Colonic mucosa (tissue), 4 donors: Measurements from ENCODE around the gene CDK7. TPM values are rescaled to one million over a fixed set of nuclear protein-coding genes. Genes with fewer than 3 reads are reported as not detected.

Source experiments
- DNase-seq: peaks from one replicate; pipeline ENCODE4 v3.0.0-alpha.2; 2020
- H3K27ac ChIP-seq: fragments of 200-600 bp; one replicate; pipeline ENCODE4 v1.8.0; 2021
- H3K27me3 ChIP-seq: fragments of 200-600 bp; one replicate; pipeline ENCODE4 v1.8.0; 2021
- H3K36me3 ChIP-seq: fragments of 200-600 bp; one replicate; pipeline ENCODE4 v1.8.0; 2021
- H3K4me1 ChIP-seq: fragments of 200-600 bp; one replicate; pipeline ENCODE4 v1.8.0; 2021; ENCODE audit warnings: mild to moderate bottlenecking
- H3K4me3 ChIP-seq: fragments of 200-600 bp; one replicate; pipeline ENCODE4 v1.8.0; 2021
- H3K9ac ChIP-seq, 2 donors: one replicate each; pipeline ENCODE4 v1.7.0; 2013; ENCODE audit warnings: control low read depth in 2 of 2, low read depth in 2 of 2, low read length in 2 of 2
- H3K9me3 ChIP-seq: fragments of 200-600 bp; one replicate; pipeline ENCODE4 v1.8.0; 2021
- CTCF ChIP-seq: fragments of 200-600 bp; IDR thresholded peaks from one replicate; pipeline ENCODE4 v1.8.0; 2022; ENCODE audit warnings: antibody characterized with exemption, mild to moderate bottlenecking
- intact Hi-C: fragments of 100-400 bp; cut with DNase I; formaldehyde crosslinking; loops from one replicate; pipeline ENCODE4 v1.14.1; 2022
- total RNA-seq, 2 donors: library from RNA; stranded (reverse); fragmentation: NEBNext Ultra II Directional in 1 of 2; extraction: Animal tissue kit (Norgen Biotek cat#: 25700) in 1 of 2; gene quantifications; one replicate each; pipeline ENCODE4 v1.2.1, GENCODE V29; 2021
- donor health status: healthy.
- donor health status: DM: no; HTN: no; CAD: no.
- donor health status: DM: no; HTN: no; CAD: no.

Gene CDK7
- total RNA-seq, 2 donors from 2014 or later = 21.9 to 35.4 TPM

- no peaks in the 10 kb centered on the region for H3K36me3 ChIP-seq
These were observed 46.4 kb downstream of the CDK7 start for GRCh38 chr5:69281114-69281513.

GRCh38 chr5:69284203-69284602 lies 49.5 kb downstream of the CDK7 start:
- Histone ChIP-seq H3K4me3 (no peak overlapping the region), H3K27me3 (no peaks in the 10 kb centered on the region), H3K9ac (no peak overlapping the region), H3K4me1 (no peaks in the 10 kb centered on the region), H3K9me3 (no peaks in the 10 kb centered on the region), H3K27ac (no peak overlapping the region), H3K36me3 (no peaks in the 10 kb centered on the region)
- TF ChIP-seq CTCF = no peak
- intact Hi-C loops = no loop called here
- no peak for DNase-seq

More at GRCh38 chr5:69281114-69281513, 46.4 kb downstream of the CDK7 start:
- intact Hi-C loops = no loop called here
- no peak overlapping the region for H3K4me3 ChIP-seq
- TF ChIP-seq CTCF = no peak
- DNase-seq = no peak
- no peaks in the 10 kb centered on the region for H3K27me3 ChIP-seq
- H3K4me1 ChIP-seq = no peaks in the 10 kb centered on the region
- no peak overlapping the region for H3K27ac ChIP-seq
- H3K9ac ChIP-seq = no peak overlapping the region
- H3K9me3 ChIP-seq = no peaks in the 10 kb centered on the region

- no peaks in the 10 kb centered on the region for H3K9me3 ChIP-seq
- DNase-seq = no peak
- no peaks in the 10 kb centered on the region for H3K36me3 ChIP-seq
- no peak overlapping the region for H3K27ac ChIP-seq
- no peaks in the 10 kb centered on the region for H3K4me1 ChIP-seq
- intact Hi-C loops = no loop called here
- no peaks in the 10 kb centered on the region for H3K27me3 ChIP-seq
- no peak overlapping the region for H3K9ac ChIP-seq
- TF ChIP-seq CTCF = no peak
- H3K4me3 ChIP-seq = no peak overlapping the region
These were observed 50.9 kb downstream of the CDK7 start for GRCh38 chr5:69285448-69286116.

- Histone ChIP-seq H3K27ac (no peak overlapping the region), H3K9me3 (no peaks in the 10 kb centered on the region), H3K4me1 (no peaks in the 10 kb centered on the region), H3K27me3 (no peaks in the 10 kb centered on the region), H3K9ac (no peak overlapping the region), H3K36me3 (no peaks in the 10 kb centered on the region), H3K4me3 (no peak overlapping the region)
- intact Hi-C loops = no loop called here
- DNase-seq = no peak
- no peak for TF ChIP-seq CTCF
These were observed 53.4 kb downstream of the CDK7 start for GRCh38 chr5:69288069-69288468.

- no peak overlapping the region for H3K9ac ChIP-seq
- TF ChIP-seq CTCF = no peak
- H3K4me3 ChIP-seq = no peak overlapping the region
- no peaks in the 10 kb centered on the region for H3K36me3 ChIP-seq
- H3K27ac ChIP-seq = no peak overlapping the region
- no peaks in the 10 kb centered on the region for H3K27me3 ChIP-seq
- intact Hi-C loops = no loop called here
- no peaks in the 10 kb centered on the region for H3K9me3 ChIP-seq
- no peaks in the 10 kb centered on the region for H3K4me1 ChIP-seq
- no peak for DNase-seq
These were observed 54.0 kb downstream of the CDK7 start for GRCh38 chr5:69288688-69289087.
